Nephron (organoid): ENCODE results near the gene VPS8.

Experiments
- H3K27ac Mint-ChIP-seq, 3 experiments: 2 replicates each; pipeline ENCODE4 v1.8.0; 2020; ENCODE audit warnings: mixed read lengths in 3 of 3, mild to moderate bottlenecking in 2 of 3, moderate library complexity in 1 of 3
- H3K27me3 Mint-ChIP-seq: 2 replicates; pipeline ENCODE4 v1.8.0; 2021; ENCODE audit warnings: low read depth, mild to moderate bottlenecking, moderate library complexity, mixed read lengths
- H3K36me3 Mint-ChIP-seq: 2 replicates; pipeline ENCODE4 v1.8.0; 2020; ENCODE audit warnings: low read depth, mixed read lengths
- H3K4me1 Mint-ChIP-seq: 2 replicates; pipeline ENCODE4 v1.8.0; 2020; ENCODE audit warnings: mixed read lengths
- H3K4me3 Mint-ChIP-seq, 3 experiments: 2 replicates each; pipeline ENCODE4 v1.8.0; 2020; ENCODE audit warnings: mild to moderate bottlenecking in 3 of 3, mixed read lengths in 3 of 3, moderate library complexity in 2 of 3
- H3K9me3 Mint-ChIP-seq: 2 replicates; pipeline ENCODE4 v1.8.0; 2020; ENCODE audit warnings: mixed read lengths
- CTCF ChIP-seq, 3 experiments: fragments of 200-600 bp; sonication (generic); IDR thresholded peaks; one replicate each; pipeline ENCODE4 v1.5.0; 2021; ENCODE audit warnings: antibody characterized with exemption in 3 of 3; ENCODE audit not compliant: unreplicated experiment in 3 of 3

Gene VPS8

GRCh38 chr3:184965639-184966430 is 153.9 kb downstream of the VPS8 start:
- Mint-ChIP-seq H3K27me3 (no peaks in the 10 kb centered on the region), H3K27ac (no peak overlapping the region), H3K4me1 (no peaks in the 10 kb centered on the region), H3K36me3 (peaks cover 60% of the 10 kb centered on the region), H3K4me3 (no peak overlapping the region), H3K9me3 (no peaks in the 10 kb centered on the region)
- TF ChIP-seq CTCF (IDR thresholded peaks at IDR 0.05; ENCODE audit: unreplicated experiment in 3 of 3) = no peak

- Mint-ChIP-seq H3K27me3 (no peaks in the 10 kb centered on the region), H3K27ac (no peak overlapping the region), H3K4me1 (no peaks in the 10 kb centered on the region), H3K36me3 (peaks cover 66% of the 10 kb centered on the region), H3K4me3 (no peak overlapping the region), H3K9me3 (no peaks in the 10 kb centered on the region)
- TF ChIP-seq CTCF (IDR thresholded peaks at IDR 0.05; ENCODE audit: unreplicated experiment in 3 of 3) = no peak
Observed at GRCh38 chr3:184968115-184968514, 156.1 kb downstream of the VPS8 start.

GRCh38 chr3:184970186-184970585 is 158.2 kb downstream of the VPS8 start:
- no peak overlapping the region for H3K27ac Mint-ChIP-seq
- peaks cover 4% of the 10 kb centered on the region for H3K9me3 Mint-ChIP-seq
- peaks cover 78% of the 10 kb centered on the region for H3K36me3 Mint-ChIP-seq
- TF ChIP-seq CTCF (IDR thresholded peaks at IDR 0.05; ENCODE audit: unreplicated experiment in 3 of 3) = no peak
- no peak overlapping the region for H3K4me3 Mint-ChIP-seq
- no peaks in the 10 kb centered on the region for H3K27me3 Mint-ChIP-seq
- H3K4me1 Mint-ChIP-seq = no peaks in the 10 kb centered on the region

GRCh38 chr3:184977796-184978195 is 165.8 kb downstream of the VPS8 start:
- Mint-ChIP-seq H3K27me3 (no peaks in the 10 kb centered on the region), H3K36me3 (peaks cover 82% of the 10 kb centered on the region), H3K27ac (no peak overlapping the region), H3K4me3 (no peak overlapping the region), H3K4me1 (peaks cover 5% of the 10 kb centered on the region), H3K9me3 (peaks cover 19% of the 10 kb centered on the region)
- no peak for TF ChIP-seq CTCF (IDR thresholded peaks at IDR 0.05; ENCODE audit: unreplicated experiment in 3 of 3)

GRCh38 chr3:184981071-184981470 is 169.1 kb downstream of the VPS8 start:
- Mint-ChIP-seq H3K4me3 (no peak overlapping the region), H3K4me1 (peaks cover 5% of the 10 kb centered on the region), H3K27ac (peak overlapping the region in 1 of 3 experiments; percentile 56), H3K36me3 (peaks cover 65% of the 10 kb centered on the region), H3K9me3 (peaks cover 8% of the 10 kb centered on the region), H3K27me3 (no peaks in the 10 kb centered on the region)
- no peak for TF ChIP-seq CTCF (IDR thresholded peaks at IDR 0.05; ENCODE audit: unreplicated experiment in 3 of 3)

- H3K9me3 Mint-ChIP-seq = peaks cover 8% of the 10 kb centered on the region
- no peak for TF ChIP-seq CTCF (IDR thresholded peaks at IDR 0.05; ENCODE audit: unreplicated experiment in 3 of 3)
- H3K4me3 Mint-ChIP-seq = no peak overlapping the region
- peaks cover 62% of the 10 kb centered on the region for H3K36me3 Mint-ChIP-seq
- H3K27me3 Mint-ChIP-seq = no peaks in the 10 kb centered on the region
- H3K4me1 Mint-ChIP-seq = peaks cover 5% of the 10 kb centered on the region
- peak overlapping the region in 1 of 3 experiments; percentile 16 for H3K27ac Mint-ChIP-seq
Observed at GRCh38 chr3:184982076-184982475, 170.1 kb downstream of the VPS8 start.
